EL (cell line): ENCODE results near the gene TRIM40.

Experiments used
- DNase-seq: peaks from one replicate; pipeline ENCODE4 v3.0.0-alpha.2; 2016

The TRIM40 gene

GRCh38 chr6:30150671-30151395 lies 14.9 kb downstream of the TRIM40 start:
- DNase-seq: peak; percentile 30

GRCh38 chr6:30151580-30151979 lies 15.6 kb downstream of the TRIM40 start:
- DNase-seq: no peak

- DNase-seq: no peak
Observed at GRCh38 chr6:30152016-30152673, 16.2 kb downstream of the TRIM40 start.

DNA sequence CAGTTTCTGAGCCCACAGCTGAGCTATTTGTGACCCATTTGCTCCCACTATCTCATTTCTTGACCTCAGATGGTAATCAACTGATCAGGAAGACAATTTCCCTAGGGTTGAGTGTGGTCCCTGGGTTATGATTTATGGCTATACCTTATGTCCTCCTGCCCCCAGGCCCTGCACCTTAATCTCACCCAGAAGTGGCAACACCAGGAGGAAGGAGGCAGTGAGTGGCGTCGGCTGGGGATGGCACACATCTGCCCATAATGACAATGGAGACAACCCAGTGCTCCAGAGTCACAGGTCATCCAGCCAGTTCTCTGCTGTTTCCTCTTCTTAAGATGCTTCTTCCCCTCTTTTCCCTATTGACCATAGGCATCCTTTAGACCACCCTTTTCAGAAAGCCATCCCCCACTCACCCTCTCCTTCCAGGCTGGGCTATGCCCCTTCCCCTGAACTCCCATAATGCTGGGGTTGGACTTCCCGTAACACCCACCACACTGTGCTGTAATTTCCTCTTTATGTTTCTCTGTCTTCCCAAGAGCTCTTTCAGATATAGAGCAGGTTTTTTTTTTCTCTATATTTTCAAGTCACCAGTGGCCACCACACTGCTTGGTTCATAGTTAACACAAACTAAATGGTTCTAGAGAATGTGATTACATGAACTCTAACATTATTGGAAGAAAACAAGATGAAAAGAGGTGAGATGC lies 17.1 kb downstream of the TRIM40 start:
- no peak for DNase-seq

GRCh38 chr6:30154061-30154460 lies 18.1 kb downstream of the TRIM40 start:
- no peak for DNase-seq

- DNase-seq: peak; percentile 94
Observed at GRCh38 chr6:30154709-30155519, 19.0 kb downstream of the TRIM40 start.

DNA sequence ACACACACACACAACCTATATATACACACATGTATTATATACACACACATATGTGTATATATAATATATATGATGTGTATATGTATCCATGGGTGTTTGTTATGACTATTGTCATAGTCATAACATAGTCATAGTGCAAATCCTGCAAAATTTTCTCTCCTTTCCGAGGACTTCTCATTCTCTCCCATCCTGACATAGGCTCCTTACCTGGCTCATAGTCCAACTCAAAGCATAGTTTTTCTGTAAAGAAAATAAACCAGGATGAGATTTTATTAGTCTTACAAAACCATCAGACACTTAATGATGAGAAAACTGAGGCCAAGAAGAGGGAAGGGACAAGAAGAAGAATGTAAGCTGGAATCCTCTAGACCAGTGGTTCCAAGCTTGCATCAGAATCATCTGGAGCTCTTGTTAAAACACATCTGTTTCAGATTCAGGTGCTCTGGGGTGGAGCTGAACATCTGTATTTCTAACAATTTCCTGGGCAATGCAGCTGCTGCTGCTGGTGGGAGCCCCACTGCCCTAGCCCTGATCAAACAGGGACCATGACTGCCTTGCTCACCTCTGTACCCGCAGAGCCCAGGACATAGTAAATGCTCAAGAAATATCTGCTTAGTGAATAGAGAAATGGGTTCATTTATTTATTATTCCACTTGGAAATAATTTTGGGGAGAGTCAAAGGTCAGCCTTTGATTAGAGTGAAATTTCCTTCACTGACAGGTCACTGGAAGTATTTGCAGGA lies 19.8 kb downstream of the TRIM40 start:
- no peak for DNase-seq

DNA sequence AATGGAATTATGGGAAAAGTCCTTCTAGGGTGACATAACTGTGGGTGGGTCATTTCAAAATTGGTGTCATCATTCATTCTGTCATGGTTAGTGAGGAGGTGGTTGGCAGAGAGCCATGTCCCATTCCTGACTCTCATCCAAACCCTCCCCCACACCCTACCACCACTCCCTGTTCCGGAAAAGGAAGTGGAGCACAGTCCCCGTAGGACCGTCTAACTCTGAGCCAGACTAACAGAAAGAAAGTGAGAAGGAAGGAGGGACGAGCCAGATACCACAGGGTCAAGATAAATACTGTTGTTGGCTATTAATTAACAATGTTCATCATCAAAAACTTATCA lies 20.3 kb downstream of the TRIM40 start:
- peak; percentile 73 for DNase-seq

DNA sequence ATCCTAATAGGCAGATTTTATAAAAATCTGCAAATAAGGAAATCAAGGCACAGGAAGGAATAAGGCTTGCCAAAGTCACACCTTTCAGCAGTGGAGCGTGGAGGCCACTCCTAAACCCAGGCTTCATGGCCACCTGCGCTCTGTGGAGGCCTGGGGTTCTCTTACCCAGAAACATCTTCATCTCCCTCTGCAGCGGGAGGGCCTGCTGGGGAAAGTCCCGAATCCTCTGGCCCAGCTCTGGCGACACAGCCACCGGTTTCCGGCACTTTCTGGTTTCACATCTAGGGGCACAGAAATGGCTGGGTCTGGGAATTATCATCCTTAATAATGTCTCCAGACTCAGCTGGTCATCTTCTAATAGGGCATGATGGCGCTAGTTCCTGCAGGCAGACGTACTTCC lies 20.8 kb downstream of the TRIM40 start:
- DNase-seq: no peak

DNA sequence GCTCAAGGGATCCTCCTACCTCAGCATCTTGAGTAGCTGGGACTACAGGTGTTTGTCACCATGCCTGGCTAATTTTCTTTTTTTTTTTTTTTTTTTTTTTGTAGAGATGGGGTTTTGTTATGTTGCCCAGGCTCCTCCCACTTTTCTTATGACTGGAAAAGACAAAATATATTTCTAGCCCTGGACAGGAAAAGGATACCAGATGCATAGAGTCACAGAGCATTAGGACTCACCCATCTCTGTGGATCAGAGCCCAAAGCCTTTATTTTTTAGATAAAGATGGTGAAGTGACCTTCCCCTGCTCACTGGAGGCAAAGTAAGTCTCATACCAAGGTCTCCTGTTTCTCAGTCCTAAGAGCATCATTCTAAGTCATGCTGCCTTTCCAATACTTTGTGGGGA lies 21.6 kb downstream of the TRIM40 start:
- DNase-seq: no peak

GRCh38 chr6:30157999-30158398 lies 22.1 kb downstream of the TRIM40 start:
- no peak for DNase-seq

DNA sequence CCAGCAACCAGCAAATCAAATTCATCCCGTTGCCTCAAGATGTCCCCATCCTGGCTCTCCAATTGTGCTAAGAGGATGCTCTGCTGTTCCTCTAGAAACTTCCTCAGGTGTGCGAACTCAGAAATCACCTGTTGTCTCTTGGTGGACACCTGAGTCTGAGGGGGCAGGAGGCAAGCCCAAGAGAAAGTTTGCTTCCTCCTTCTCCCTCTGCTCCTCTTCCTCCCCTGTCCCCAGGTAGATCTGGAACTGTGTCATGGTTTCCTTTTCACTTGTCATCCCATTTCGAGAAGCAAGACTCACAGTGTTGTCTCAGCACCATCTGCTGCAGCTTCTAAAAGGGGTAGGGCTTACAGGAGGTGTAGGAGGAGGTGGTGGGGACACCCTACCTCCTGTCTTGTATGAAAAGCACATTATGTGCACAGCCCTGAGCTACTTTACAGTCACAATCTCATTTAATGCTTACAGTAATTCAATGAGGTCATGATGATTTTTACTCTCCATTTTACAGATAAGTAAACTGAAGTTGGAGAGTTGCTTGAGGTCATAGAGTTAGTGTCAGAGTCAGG lies 22.6 kb downstream of the TRIM40 start:
- DNase-seq: no peak

GRCh38 chr6:30160008-30160784 lies 24.3 kb downstream of the TRIM40 start:
- no peak for DNase-seq

DNA sequence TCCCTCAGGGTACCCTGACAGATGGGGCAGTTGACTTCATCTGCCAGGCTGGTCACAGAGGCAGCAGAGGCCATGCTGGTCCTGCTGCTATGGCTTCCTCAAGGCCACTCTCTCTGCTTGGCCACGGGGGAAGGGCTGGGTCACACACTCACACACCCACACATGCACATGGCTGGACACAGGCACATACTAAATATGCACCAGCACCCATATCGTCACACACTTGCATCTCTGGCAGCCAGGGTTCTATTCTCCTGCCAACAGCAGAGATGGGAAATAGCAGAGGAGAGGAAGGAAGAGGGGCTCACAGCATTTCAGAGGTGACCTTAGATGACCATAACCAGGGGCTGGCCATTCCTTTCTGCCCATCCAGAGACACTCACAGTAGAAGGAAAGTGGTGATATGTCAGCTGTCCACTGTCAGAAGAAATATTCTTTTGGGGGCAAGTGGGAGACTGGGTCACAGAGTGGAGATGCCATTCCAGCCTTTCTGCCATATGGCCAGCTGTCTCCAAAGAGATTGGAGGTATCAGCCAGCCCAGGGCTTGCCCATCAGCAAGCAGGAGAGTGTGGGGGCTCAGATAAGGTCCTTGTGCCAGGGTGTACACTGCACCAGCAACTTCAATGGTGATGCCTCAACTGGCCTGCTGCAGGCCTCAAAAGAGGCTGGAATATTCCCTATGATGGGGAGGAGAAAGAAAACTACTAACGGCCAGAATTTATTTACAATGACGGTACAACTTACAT lies 25.0 kb downstream of the TRIM40 start, which contains the start of gene TRIM10:
Gene TRIM10 (minus strand): TSS at position 427 of the 747 bp plus-strand sequence. CDS start 353 bp downstream, at position 74.
- DNase-seq: no peak

GRCh38 chr6:30162265-30163089 lies 26.5 kb downstream of the TRIM40 start:
- no peak for DNase-seq

DNA sequence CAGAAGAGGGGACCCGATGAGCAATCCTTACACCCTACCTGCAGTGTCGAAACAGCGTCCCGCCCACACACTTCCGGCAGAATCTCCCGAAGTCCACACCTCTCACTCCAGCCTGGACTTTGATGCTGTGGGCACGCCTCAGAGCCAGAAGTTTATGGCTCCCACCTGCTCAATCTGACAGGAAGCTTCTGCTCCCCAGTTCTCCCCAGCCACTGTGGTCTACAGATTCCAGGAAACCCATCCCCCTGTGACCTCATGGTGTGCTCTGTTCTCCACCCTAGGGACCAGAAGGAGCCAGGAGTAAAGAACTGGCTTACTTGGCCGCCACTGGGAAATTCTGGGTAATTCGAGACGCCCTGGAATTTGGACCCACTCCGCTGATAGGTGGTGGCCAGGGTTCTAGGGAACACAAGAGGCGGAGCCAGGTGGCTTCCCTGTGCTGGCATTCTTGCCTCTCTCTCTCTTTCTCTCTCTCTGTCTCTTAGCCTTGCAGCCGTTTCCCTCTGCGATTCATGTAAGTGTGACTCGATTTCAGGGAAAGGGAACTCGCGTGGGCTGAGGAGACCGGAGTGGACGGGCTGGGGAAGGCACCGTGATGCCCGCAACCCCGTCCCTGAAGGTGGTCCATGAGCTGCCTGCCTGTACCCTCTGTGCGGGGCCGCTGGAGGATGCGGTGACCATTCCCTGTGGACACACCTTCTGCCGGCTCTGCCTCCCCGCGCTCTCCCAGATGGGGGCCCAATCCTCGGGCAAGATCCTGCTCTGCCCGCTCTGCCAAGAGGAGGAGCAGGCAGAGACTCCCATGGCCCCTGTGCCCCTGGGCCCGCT lies 27.4 kb downstream of the TRIM40 start, which contains the start of gene TRIM15:
Gene TRIM15 (plus strand): TSS at position 457 of the 828 bp plus-strand sequence. CDS start 139 bp downstream, at position 596.
- no peak for DNase-seq

DNA sequence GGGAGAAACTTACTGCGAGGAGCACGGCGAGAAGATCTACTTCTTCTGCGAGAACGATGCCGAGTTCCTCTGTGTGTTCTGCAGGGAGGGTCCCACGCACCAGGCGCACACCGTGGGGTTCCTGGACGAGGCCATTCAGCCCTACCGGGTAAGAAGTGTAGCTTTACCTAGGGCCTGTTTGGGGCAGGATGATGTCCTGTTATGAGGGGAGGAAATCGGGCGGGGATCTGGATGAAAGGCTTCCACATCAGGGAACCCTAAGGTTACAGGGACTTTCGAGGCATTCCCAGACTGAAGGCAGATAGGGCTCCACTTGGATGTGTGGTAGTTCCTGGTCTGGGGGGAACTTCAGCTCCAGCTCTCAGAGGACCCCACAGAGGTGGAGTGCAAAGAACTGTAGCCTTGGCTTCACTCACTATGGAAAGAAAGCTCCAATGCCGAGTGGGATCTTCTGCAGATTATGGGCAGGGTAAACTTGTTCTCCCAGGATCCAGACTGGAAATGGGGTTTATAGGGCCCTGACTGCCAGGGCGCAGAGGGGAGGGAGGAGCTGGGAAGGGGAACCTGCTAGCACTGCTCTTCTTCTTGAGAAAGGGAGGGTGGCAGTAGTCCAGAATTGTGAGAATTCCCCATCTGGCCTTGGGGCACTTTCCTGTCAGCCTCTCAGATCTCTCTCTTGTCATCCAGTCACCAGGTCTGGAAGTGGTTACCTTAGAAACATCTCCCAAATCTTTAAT lies 28.1 kb downstream of the TRIM40 start:
- DNase-seq: no peak

- DNase-seq: no peak
Observed at GRCh38 chr6:30164714-30165113, 28.8 kb downstream of the TRIM40 start.
